H1 (cell line): Measurements from ENCODE around the gene MYPOP. TPM values are rescaled to one million over a fixed set of nuclear protein-coding genes. Genes with fewer than 3 reads are reported as not detected.

Experiments used
- CTCF ChIA-PET: fragments of 300-600 bp; sonication (Branson Sonifier 250); formaldehyde crosslinking; loops from one replicate; lab custom pipeline; 2021; ENCODE audit not compliant: partially characterized antibody; lab: Charles Lee
- POLR2A ChIA-PET: fragments of 300-600 bp; sonication (Branson Sonifier 250); formaldehyde crosslinking; loops from one replicate; lab custom pipeline; 2021; ENCODE audit warnings: inconsistent platforms; ENCODE audit not compliant: partially characterized antibody; lab: Charles Lee
- DNase-seq, 2 experiments: peaks; one replicate each; pipeline versions ENCODE4 v3.0.0 to v3.0.0-alpha.2; 2010 to 2022; ENCODE audit warnings: low spot score in 2 of 2, low read depth in 1 of 2, mixed read lengths in 1 of 2
- FAIRE-seq: peaks from 2 replicates; lab custom pipeline; 2011; peaks lifted over from hg19 to GRCh38; lab: Jason Lieb, UNC
- H2AFZ ChIP-seq: 2 replicates; pipeline ENCODE4 v1.8.1; 2012; ENCODE audit warnings: low read length, inconsistent platforms
- H2AK5ac ChIP-seq: 2 replicates; pipeline ENCODE4 v1.6.1; 2013; ENCODE audit warnings: low read depth, low read length
- H2BK120ac ChIP-seq: replicated peaks from 2 replicates; pipeline ENCODE3; 2013; ENCODE audit warnings: low read depth, low read length, inconsistent platforms
- H2BK12ac ChIP-seq: 2 replicates; pipeline ENCODE4 v1.6.1; 2013; ENCODE audit warnings: low read depth, low read length
- H2BK15ac ChIP-seq: 2 replicates; pipeline ENCODE4 v1.6.1; 2013; ENCODE audit warnings: low read length
- H2BK20ac ChIP-seq: 2 replicates; pipeline ENCODE4 v1.6.1; 2013; ENCODE audit warnings: low read length
- H2BK5ac ChIP-seq: 2 replicates; pipeline ENCODE4 v1.6.1; 2013; ENCODE audit warnings: low read depth, low read length
- H3K14ac ChIP-seq: 2 replicates; pipeline ENCODE4 v1.6.1; 2013; ENCODE audit warnings: inconsistent platforms; ENCODE audit not compliant: insufficient read length
- H3K18ac ChIP-seq: 2 replicates; pipeline ENCODE4 v1.6.1; 2013; ENCODE audit warnings: low read length; ENCODE audit errors: extremely low read depth
- H3K23ac ChIP-seq: 2 replicates; pipeline ENCODE4 v1.6.1; 2013; ENCODE audit warnings: inconsistent platforms; ENCODE audit not compliant: insufficient read length
- H3K23me2 ChIP-seq: 2 replicates; pipeline ENCODE4 v1.6.1; 2013; ENCODE audit warnings: low read depth, low read length
- H3K27ac ChIP-seq: 2 replicates; pipeline ENCODE4 v1.6.1; 2011; ENCODE audit warnings: low read depth, low read length, inconsistent platforms
- H3K27me3 ChIP-seq, 4 experiments: replicated peaks in 1 of 4; 1 replicate in 1 of 4; 2 replicates in 3 of 4; pipeline versions ENCODE4 v1.6.1 to v1.8.1; 2011 to 2013; ENCODE audit warnings: low read length in 3 of 4, mild to moderate bottlenecking in 3 of 4, inconsistent platforms in 2 of 4, mixed read lengths in 2 of 4, moderate library complexity in 1 of 4; ENCODE audit not compliant: control insufficient read depth in 3 of 4, insufficient read depth in 3 of 4; ENCODE audit errors: extremely low read depth in 1 of 4
- H3K36me3 ChIP-seq, 4 experiments: 2 replicates each; pipeline versions ENCODE4 v1.6.1 to v1.8.1; 2011 to 2013; ENCODE audit warnings: mild to moderate bottlenecking in 4 of 4, low read length in 3 of 4, moderate library complexity in 2 of 4, control low read depth in 1 of 4, inconsistent platforms in 1 of 4; ENCODE audit not compliant: insufficient read depth in 4 of 4, control insufficient read depth in 2 of 4
- H3K4ac ChIP-seq: replicated peaks from 2 replicates; pipeline ENCODE3; 2013; ENCODE audit warnings: low read length, low read depth, mixed read lengths, inconsistent platforms; ENCODE audit not compliant: insufficient read length
- H3K4me1 ChIP-seq, 4 experiments: replicated peaks in 1 of 4; 1 replicate in 1 of 4; 2 replicates in 3 of 4; pipeline versions ENCODE4 v1.6.1 to v1.8.1; 2011 to 2013; ENCODE audit warnings: low read length in 3 of 4, inconsistent platforms in 2 of 4, mixed read lengths in 1 of 4; ENCODE audit not compliant: insufficient read depth in 4 of 4, control insufficient read depth in 3 of 4
- H3K4me2 ChIP-seq, 2 experiments: 2 replicates each; pipeline versions ENCODE4 v1.6.1 to v1.8.1; 2011 to 2013; ENCODE audit warnings: low read depth in 2 of 2, low read length in 2 of 2, control low read depth in 1 of 2, inconsistent platforms in 1 of 2, mild to moderate bottlenecking in 1 of 2; ENCODE audit not compliant: insufficient read depth in 1 of 2
- H3K4me3 ChIP-seq, 4 experiments: fragments of 200-600, 300-600 bp in 1 of 4; sonication (generic), shearing (Covaris generic), sonication (Bioruptor Twin) in 1 of 4; 2 replicates each; pipeline versions ENCODE4 v1.5.1 to v1.8.1; 2011 to 2016; ENCODE audit warnings: low read length in 4 of 4, low read depth in 3 of 4, control low read depth in 2 of 4, inconsistent platforms in 2 of 4, mild to moderate bottlenecking in 2 of 4, mixed read lengths in 1 of 4, moderate library complexity in 1 of 4; ENCODE audit not compliant: insufficient read depth in 2 of 4; ENCODE audit errors: extremely low read depth in 1 of 4
- H3K56ac ChIP-seq: replicated peaks from 2 replicates; pipeline ENCODE3; 2013; ENCODE audit warnings: low read depth, mild to moderate bottlenecking, mixed read lengths, low read length, inconsistent platforms; ENCODE audit not compliant: insufficient read length
- H3K79me1 ChIP-seq: 2 replicates; pipeline ENCODE4 v1.6.1; 2013; ENCODE audit warnings: low read depth, low read length, control low read depth
- H3K79me2 ChIP-seq, 2 experiments: 2 replicates each; pipeline versions ENCODE4 v1.6.1 to v1.8.1; 2012 to 2013; ENCODE audit warnings: low read length in 2 of 2, mild to moderate bottlenecking in 2 of 2, inconsistent platforms in 1 of 2; ENCODE audit not compliant: insufficient read depth in 2 of 2, control insufficient read depth in 1 of 2
- H3K9ac ChIP-seq, 4 experiments: replicated peaks in 1 of 4; 1 replicate in 1 of 4; 2 replicates in 3 of 4; pipeline versions ENCODE4 v1.6.1 to v1.8.1; 2011 to 2013; ENCODE audit warnings: low read depth in 3 of 4, low read length in 3 of 4, control low read depth in 2 of 4, mild to moderate bottlenecking in 2 of 4, moderate library complexity in 2 of 4, inconsistent platforms in 1 of 4; ENCODE audit errors: extremely low read depth in 1 of 4
- H3K9me3 ChIP-seq, 2 experiments: 2 replicates each; pipeline versions ENCODE4 v1.6.1 to v1.8.1; 2012 to 2013; ENCODE audit warnings: mild to moderate bottlenecking in 2 of 2, moderate library complexity in 2 of 2, control low read depth in 1 of 2, inconsistent platforms in 1 of 2, low read depth in 1 of 2, low read length in 1 of 2, mixed read lengths in 1 of 2; ENCODE audit not compliant: insufficient read depth in 2 of 2
- H4K20me1 ChIP-seq, 2 experiments: replicated peaks in 1 of 2; 2 replicates each; pipeline versions ENCODE3 to v1.8.1; 2011 to 2013; ENCODE audit warnings: inconsistent platforms in 2 of 2, low read length in 2 of 2, mild to moderate bottlenecking in 1 of 2; ENCODE audit not compliant: insufficient read depth in 2 of 2, control insufficient read depth in 1 of 2
- H4K5ac ChIP-seq: 2 replicates; pipeline ENCODE4 v1.6.1; 2013; ENCODE audit warnings: low read length, low read depth, mixed read lengths, inconsistent platforms; ENCODE audit not compliant: insufficient read length
- H4K8ac ChIP-seq: 2 replicates; pipeline ENCODE4 v1.8.0; 2013; ENCODE audit warnings: mild to moderate bottlenecking, moderate library complexity, low read length, inconsistent platforms; ENCODE audit not compliant: insufficient read depth; ENCODE audit errors: extremely low read depth
- H4K91ac ChIP-seq: replicated peaks from 2 replicates; pipeline ENCODE3; 2013; ENCODE audit warnings: low read length, mixed read lengths, inconsistent platforms; ENCODE audit not compliant: insufficient read length
- BACH1 ChIP-seq: IDR thresholded peaks from 2 replicates; pipeline ENCODE4 v1.6.1; 2012; ENCODE audit warnings: low read length, improper control_type of control experiment
- CHD1 ChIP-seq: IDR thresholded peaks from 2 replicates; pipeline ENCODE4 v1.6.1; 2012; ENCODE audit warnings: low read depth, low read length, improper control_type of control experiment
- SP4 ChIP-seq: IDR thresholded peaks from 2 replicates; pipeline ENCODE4 v1.6.1; 2012; ENCODE audit warnings: low read length, inconsistent platforms
- WGBS, 2 experiments: shearing (Covaris generic) in 1 of 2; methylation state at CpG; one replicate each; pipeline versions ENCODE4 v1.1.6 to v1.1.7; 2013 to 2015; ENCODE audit warnings: low lambda C conversion rate in 2 of 2, mixed read lengths in 2 of 2, inconsistent platforms in 1 of 2, low coverage in 1 of 2, missing lambda C conversion rate in 1 of 2; ENCODE audit not compliant: insufficient replicate concordance in 2 of 2, insufficient coverage in 1 of 2, insufficient read length in 1 of 2; ENCODE audit errors: extremely low coverage in 1 of 2, missing lambda C conversion rate in 1 of 2; 5-methylcytosine and 5-hydroxymethylcytosine counted together
- polyA plus RNA-seq, 7 experiments: library from polyadenylated mRNA; depleted of rRNA in 3 of 7; stranded (reverse) in 5 of 7; unstranded in 2 of 7; fragments of >200 nt in 5 of 7; fragments of 200-250 nt in 2 of 7; gene quantifications; 1 replicate in 5 of 7; 2 replicates in 1 of 7; 4 replicates in 1 of 7; pipeline versions ENCODE4 v1.2.1 to v1.2.3, GENCODE V29; 2011 to 2013; ENCODE audit warnings: missing spikeins in 2 of 7, mixed read lengths in 2 of 7
- total RNA-seq: library from RNA; stranded (reverse); fragmentation: NEBNext Ultra II Directional; extraction: Animal tissue kit (Norgen Biotek cat#: 25700); gene quantifications from 2 replicates; pipeline ENCODE4 v1.2.1, GENCODE V29; 2021
- TF ChIP-seq, protein P1 (sequence below): IDR thresholded peaks from 2 replicates; pipeline ENCODE4 v1.6.1; 2012; ENCODE audit warnings: inconsistent platforms

Gene MYPOP
- total and polyA plus RNA-seq, 2 of the 8 experiments (the other 6 are each of a cell fraction or from before 2014, with no cell fraction given): 3.2 to 11.1 TPM

DNA sequence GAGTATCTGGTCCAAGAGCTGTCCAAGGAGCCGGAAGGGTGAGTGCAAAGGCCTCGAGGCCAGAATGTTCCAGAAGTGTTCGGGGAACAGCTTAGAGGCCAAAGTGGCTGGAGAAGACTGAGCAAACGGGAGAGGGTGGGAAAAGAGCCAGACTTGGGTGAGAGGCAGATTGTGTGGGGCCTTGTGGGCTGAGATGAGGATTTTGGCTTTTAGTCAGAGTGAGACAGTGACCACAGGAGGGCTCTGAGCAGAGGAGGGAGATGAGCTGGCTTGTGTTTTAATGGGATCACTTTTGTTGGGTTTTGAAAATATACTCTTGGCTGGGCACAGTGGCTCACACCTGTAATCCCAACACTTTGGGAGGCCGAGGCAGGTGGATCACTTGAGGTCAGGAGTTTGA is 6.5 kb upstream of the MYPOP start:
- Histone ChIP-seq H3K4me2 (no peak overlapping the region), H3K23me2 (no peaks in the 10 kb centered on the region; the same call in 1 of the 2 replicates), H3K18ac (no peak overlapping the region), H2BK5ac (no peak overlapping the region), H3K56ac (no peak overlapping the region), H3K4ac (no peak overlapping the region), H3K4me3 (no peak overlapping the region), H3K27me3 (no peaks in the 10 kb centered on the region), H3K27ac (no peak overlapping the region), H3K9me3 (no peaks in the 10 kb centered on the region), H2AK5ac (no peak overlapping the region), H4K5ac (no peak overlapping the region), H3K4me1 (no peaks in the 10 kb centered on the region; a peak in 3 of 7 replicates), H2BK15ac (no peak overlapping the region), H2BK120ac (no peak overlapping the region), H4K91ac (no peak overlapping the region), H4K8ac (no peak overlapping the region), H3K79me1 (no peaks in the 10 kb centered on the region), H2AFZ (no peak overlapping the region), H3K14ac (no peak overlapping the region), H3K36me3 (no peaks in the 10 kb centered on the region), H2BK12ac (no peak overlapping the region), H4K20me1 (no peaks in the 10 kb centered on the region), H3K79me2 (no peaks in the 10 kb centered on the region)
- ChIA-PET CTCF (interaction anchor here (0.8 to 1.7 kb wide), 4 partner anchors 51 to 372 kb away, joined by 3 read pairs; no protein-coding TSS in a partner anchor), POLR2A (interaction anchor here (0.9 kb wide), 1 partner anchor 44 kb away, joined by 3 read pairs; the partner anchor contains the start of gene FOXA3)
- FAIRE-seq (no peak), DNase-seq (no peak)
- TF ChIP-seq, protein P1, sequence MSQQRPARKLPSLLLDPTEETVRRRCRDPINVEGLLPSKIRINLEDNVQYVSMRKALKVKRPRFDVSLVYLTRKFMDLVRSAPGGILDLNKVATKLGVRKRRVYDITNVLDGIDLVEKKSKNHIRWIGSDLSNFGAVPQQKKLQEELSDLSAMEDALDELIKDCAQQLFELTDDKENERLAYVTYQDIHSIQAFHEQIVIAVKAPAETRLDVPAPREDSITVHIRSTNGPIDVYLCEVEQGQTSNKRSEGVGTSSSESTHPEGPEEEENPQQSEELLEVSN: no peak
- TF ChIP-seq SP4 (no peak), BACH1 (no peak), CHD1 (no peak)
- TF ChIP-seq, all 59 proteins: peak for 0
- 91% methylated on average over 5 of the region's 5 CpGs; no CpG with 5 or more reads in 1 of the 2 experiments for WGBS, 2 experiments
- no peak overlapping the region for H2BK20ac ChIP-seq
- no peak overlapping the region for H3K23ac ChIP-seq
- H3K9ac ChIP-seq: no peak overlapping the region
